Hepatocyte (in vitro differentiated cells): ENCODE measurements around the gene CCL20. TPM values are rescaled to one million over a fixed set of nuclear protein-coding genes. Genes with fewer than 3 reads are reported as not detected.

ENCODE experiments used
- DNase-seq: peaks from one replicate; pipeline ENCODE4 v3.0.0-alpha.2; 2016; ENCODE audit warnings: low spot score
- H2AFZ ChIP-seq: fragments of 200-600 bp; sonication (generic); 2 replicates; pipeline ENCODE4 v1.6.0; 2016; ENCODE audit warnings: antibody characterized with exemption, mild to moderate bottlenecking
- H3K27ac ChIP-seq: fragments of 200-600 bp; sonication (generic); 2 replicates; pipeline ENCODE4 v1.5.1; 2016; ENCODE audit warnings: mild to moderate bottlenecking
- H3K27me3 ChIP-seq: fragments of 200-600 bp; sonication (generic); 2 replicates; pipeline ENCODE4 v1.6.1; 2016
- H3K36me3 ChIP-seq: fragments of 200-600 bp; sonication (generic); replicated peaks from 2 replicates; pipeline ENCODE4 v1.5.1; 2016; ENCODE audit warnings: low read depth; ENCODE audit not compliant: insufficient read depth
- H3K4me1 ChIP-seq: fragments of 200-600 bp; sonication (generic); 2 replicates; pipeline ENCODE4 v1.5.1; 2016; ENCODE audit warnings: mild to moderate bottlenecking, moderate library complexity; ENCODE audit not compliant: insufficient read depth
- H3K4me2 ChIP-seq: fragments of 200-600 bp; sonication (generic); 2 replicates; pipeline ENCODE4 v1.6.0; 2016
- H3K4me3 ChIP-seq: fragments of 200-600 bp; sonication (generic); 2 replicates; pipeline ENCODE4 v1.5.1; 2016; ENCODE audit warnings: mild to moderate bottlenecking
- H3K79me2 ChIP-seq: fragments of 200-600 bp; sonication (generic); 2 replicates; pipeline ENCODE4 v1.6.0; 2017; ENCODE audit warnings: mild to moderate bottlenecking
- H3K9me2 ChIP-seq: fragments of 200-600 bp; sonication (generic); replicated peaks from 2 replicates; pipeline ENCODE4 v1.6.0; 2017; ENCODE audit warnings: mild to moderate bottlenecking; ENCODE audit not compliant: insufficient read depth
- H3K9me3 ChIP-seq: fragments of 200-600 bp; sonication (generic); 2 replicates; pipeline ENCODE4 v1.5.1; 2016; ENCODE audit warnings: low read depth, mild to moderate bottlenecking
- H4K20me1 ChIP-seq: fragments of 200-600 bp; sonication (generic); 2 replicates; pipeline ENCODE4 v1.6.0; 2016; ENCODE audit warnings: mild to moderate bottlenecking; ENCODE audit not compliant: insufficient read depth, poor library complexity, severe bottlenecking
- EZH2 ChIP-seq: fragments of 200-600 bp; sonication (generic); IDR thresholded peaks from 2 replicates; pipeline ENCODE4 v1.6.1; 2016; ENCODE audit warnings: antibody characterized with exemption, mild to moderate bottlenecking, borderline replicate concordance
- EZH2phosphoT487 ChIP-seq: fragments of 200-600 bp; sonication (generic); IDR thresholded peaks from one replicate; pipeline ENCODE4 v1.6.1; 2018; ENCODE audit warnings: antibody characterized with exemption, mild to moderate bottlenecking, low read depth, moderate library complexity; ENCODE audit not compliant: unreplicated experiment, severe bottlenecking
- WGBS: methylation state at CpG from one replicate; pipeline ENCODE4 v1.1.6; 2016; ENCODE audit warnings: low lambda C conversion rate; ENCODE audit errors: missing lambda C conversion rate; 5-methylcytosine and 5-hydroxymethylcytosine counted together
- polyA plus RNA-seq: library from polyadenylated mRNA; unstranded; fragments of >200 nt; fragmentation: Nextera tagmentation; extraction: Ambion mirVana; gene quantifications from 2 replicates; pipeline ENCODE4 v1.2.1, GENCODE V29; 2016
- total RNA-seq: library from RNA; depleted of rRNA; stranded (reverse); fragments of >200 nt; gene quantifications from 2 replicates; pipeline ENCODE4 v1.2.3, GENCODE V29; 2014
- TF ChIP-seq, protein P1 (sequence below): fragments of 200-600 bp; sonication (generic); IDR thresholded peaks from 2 replicates; pipeline ENCODE4 v1.5.1; 2016; ENCODE audit warnings: antibody characterized with exemption, mild to moderate bottlenecking; ENCODE audit not compliant: poor library complexity

The CCL20 gene
- total and polyA plus RNA-seq, 2 experiments from 2014 or later: 80.0 to 112 TPM

DNA sequence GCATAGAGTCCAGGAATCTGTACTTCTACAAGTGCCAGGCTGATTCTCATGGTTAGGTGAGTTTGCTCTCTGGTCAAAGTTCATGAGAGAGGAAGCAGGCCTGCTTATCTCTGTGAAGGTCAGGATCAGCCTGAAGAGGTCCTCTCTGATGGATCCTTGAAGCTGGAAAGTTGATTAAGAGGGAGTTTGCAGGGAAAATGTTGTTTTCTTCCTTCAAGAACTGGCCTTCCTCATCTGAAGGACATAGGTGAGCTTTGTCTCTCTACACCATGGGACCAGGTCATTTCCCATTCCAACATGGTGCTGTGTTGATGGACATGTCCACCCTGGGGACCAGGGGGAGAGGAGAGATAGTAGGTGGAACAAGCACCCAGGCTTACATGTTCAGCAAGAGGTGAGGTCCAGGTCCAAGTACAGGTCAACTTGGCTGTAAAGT, 14.9 kb downstream of the CCL20 start:
- DNase-seq: no peak
- TF ChIP-seq EZH2phosphoT487: no peak
- TF ChIP-seq, protein P1, sequence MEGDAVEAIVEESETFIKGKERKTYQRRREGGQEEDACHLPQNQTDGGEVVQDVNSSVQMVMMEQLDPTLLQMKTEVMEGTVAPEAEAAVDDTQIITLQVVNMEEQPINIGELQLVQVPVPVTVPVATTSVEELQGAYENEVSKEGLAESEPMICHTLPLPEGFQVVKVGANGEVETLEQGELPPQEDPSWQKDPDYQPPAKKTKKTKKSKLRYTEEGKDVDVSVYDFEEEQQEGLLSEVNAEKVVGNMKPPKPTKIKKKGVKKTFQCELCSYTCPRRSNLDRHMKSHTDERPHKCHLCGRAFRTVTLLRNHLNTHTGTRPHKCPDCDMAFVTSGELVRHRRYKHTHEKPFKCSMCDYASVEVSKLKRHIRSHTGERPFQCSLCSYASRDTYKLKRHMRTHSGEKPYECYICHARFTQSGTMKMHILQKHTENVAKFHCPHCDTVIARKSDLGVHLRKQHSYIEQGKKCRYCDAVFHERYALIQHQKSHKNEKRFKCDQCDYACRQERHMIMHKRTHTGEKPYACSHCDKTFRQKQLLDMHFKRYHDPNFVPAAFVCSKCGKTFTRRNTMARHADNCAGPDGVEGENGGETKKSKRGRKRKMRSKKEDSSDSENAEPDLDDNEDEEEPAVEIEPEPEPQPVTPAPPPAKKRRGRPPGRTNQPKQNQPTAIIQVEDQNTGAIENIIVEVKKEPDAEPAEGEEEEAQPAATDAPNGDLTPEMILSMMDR: no peak
- no peak for TF ChIP-seq EZH2
- Histone ChIP-seq H2AFZ (no peak overlapping the region), H3K36me3 (no peaks in the 10 kb centered on the region), H3K27me3 (no peaks in the 10 kb centered on the region), H3K4me3 (no peak overlapping the region), H3K27ac (no peak overlapping the region), H4K20me1 (no peaks in the 10 kb centered on the region), H3K4me1 (no peaks in the 10 kb centered on the region), H3K79me2 (no peaks in the 10 kb centered on the region), H3K9me2 (no peaks in the 10 kb centered on the region), H3K9me3 (no peaks in the 10 kb centered on the region), H3K4me2 (no peak overlapping the region)

DNA sequence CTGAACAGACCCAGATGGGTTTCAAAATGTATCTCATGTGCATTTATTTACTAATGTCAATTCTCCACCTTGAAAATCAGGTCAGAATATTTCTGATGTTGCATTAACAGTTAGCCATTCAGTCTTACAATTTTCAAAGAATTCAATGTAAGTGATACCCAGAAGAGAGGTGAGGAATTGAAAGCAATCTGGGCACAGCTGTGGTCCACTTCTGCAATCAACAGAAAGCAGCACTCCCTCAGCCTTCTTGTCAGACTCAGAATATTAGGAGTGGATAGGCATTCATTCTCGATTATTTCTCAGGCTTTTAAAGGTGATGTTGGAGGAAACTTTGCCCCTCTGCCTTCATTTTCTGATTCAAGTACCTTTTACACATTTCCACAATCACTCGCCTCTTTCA, 15.7 kb downstream of the CCL20 start:
- no peak overlapping the region for H2AFZ ChIP-seq
- H3K36me3 ChIP-seq: no peaks in the 10 kb centered on the region
- H3K79me2 ChIP-seq: no peaks in the 10 kb centered on the region
- no peaks in the 10 kb centered on the region for H4K20me1 ChIP-seq
- DNase-seq: no peak
- no peak overlapping the region for H3K4me3 ChIP-seq
- no peak for TF ChIP-seq EZH2phosphoT487
- no peak for TF ChIP-seq EZH2
- TF ChIP-seq, protein P1: no peak
- H3K9me3 ChIP-seq: no peaks in the 10 kb centered on the region
- no peak overlapping the region for H3K4me2 ChIP-seq
- no peaks in the 10 kb centered on the region for H3K27me3 ChIP-seq
- no peaks in the 10 kb centered on the region for H3K4me1 ChIP-seq
- WGBS: 88% methylated on average over 2 of the region's 2 CpGs
- no peaks in the 10 kb centered on the region for H3K9me2 ChIP-seq
- H3K27ac ChIP-seq: no peak overlapping the region

DNA sequence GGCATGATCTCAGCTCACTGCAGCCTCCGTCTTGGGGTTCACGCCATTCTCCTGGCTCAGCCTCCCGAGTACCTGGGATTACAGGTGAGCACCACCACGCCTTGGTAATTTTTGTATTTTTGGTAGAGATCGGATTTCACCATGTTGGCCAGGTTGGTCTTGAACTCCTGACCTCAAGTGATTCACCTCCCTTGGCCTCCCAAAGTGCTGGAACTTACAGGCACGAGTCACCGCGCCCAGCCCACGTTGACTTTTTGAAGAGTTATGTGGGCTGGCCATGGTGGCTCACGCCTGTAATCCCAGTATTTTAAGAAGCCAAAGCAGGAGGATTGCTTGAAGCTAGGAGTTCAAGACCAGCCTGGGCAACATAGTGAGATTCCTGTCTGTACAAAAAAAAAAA, 20.8 kb downstream of the CCL20 start:
- Histone ChIP-seq H3K79me2 (no peaks in the 10 kb centered on the region), H3K4me3 (no peak overlapping the region), H3K27ac (no peak overlapping the region), H3K4me1 (no peaks in the 10 kb centered on the region), H4K20me1 (no peaks in the 10 kb centered on the region), H3K36me3 (no peaks in the 10 kb centered on the region), H3K9me2 (no peaks in the 10 kb centered on the region), H3K27me3 (no peaks in the 10 kb centered on the region), H3K9me3 (no peaks in the 10 kb centered on the region), H2AFZ (no peak overlapping the region), H3K4me2 (no peak overlapping the region)
- no peak for DNase-seq
- TF ChIP-seq, protein P1: no peak
- no peak for TF ChIP-seq EZH2phosphoT487
- TF ChIP-seq EZH2: no peak
- 93% methylated on average over 10 of the region's 10 CpGs for WGBS
